IMR-90 (cell line): ENCODE data around the gene HES7. TPM values are rescaled to one million over a fixed set of nuclear protein-coding genes. Genes with fewer than 3 reads are reported as not detected.

Source experiments
- ATAC-seq: fragments of 200-7000 bp; cut with Tn5 transposase; 2 replicates; pipeline ENCODE4 v1.9.1; 2020; ENCODE audit warnings: low read depth, mild to moderate bottlenecking, moderate library complexity
- BruUV-seq: library from RNA; stranded (reverse); fragments of 400-500 nt; replicated peaks from 2 replicates; lab custom pipeline; 2021; lab: Mats Ljungman, UMichigan
- CTCF ChIA-PET: fragments of 300-600 bp; formaldehyde crosslinking; extraction: SDS; loops from one replicate; lab custom pipeline; 2021; ENCODE audit warnings: antibody characterized with exemption; lab: Yijun Ruan, JAX
- POLR2A ChIA-PET: fragments of 300-600 bp; sonication (Branson Sonifier 250); formaldehyde crosslinking; loops from one replicate; lab custom pipeline; 2022; ENCODE audit warnings: antibody characterized with exemption; ENCODE audit not compliant: unreplicated experiment; lab: Charles Lee
- DNase-seq: peaks from one replicate; pipeline ENCODE4 v3.0.0; 2013
- H2AFZ ChIP-seq: replicated peaks from 2 replicates; pipeline ENCODE3; 2013; ENCODE audit warnings: low read length, mild to moderate bottlenecking; ENCODE audit not compliant: poor library complexity
- H2AK5ac ChIP-seq: 2 replicates; pipeline ENCODE4 v1.6.1; 2013; ENCODE audit warnings: low read depth, low read length, inconsistent platforms
- H2AK9ac ChIP-seq: replicated peaks from 2 replicates; pipeline ENCODE3; 2013; ENCODE audit warnings: mild to moderate bottlenecking, low read depth, low read length, moderate library complexity; ENCODE audit not compliant: poor library complexity
- H2BK120ac ChIP-seq: 2 replicates; pipeline ENCODE4 v1.6.1; 2013; ENCODE audit warnings: low read depth, low read length, inconsistent platforms
- H2BK15ac ChIP-seq: 3 replicates; pipeline ENCODE4 v1.6.1; 2013; ENCODE audit warnings: low read depth, low read length, inconsistent platforms
- H2BK20ac ChIP-seq: 2 replicates; pipeline ENCODE4 v1.6.1; 2013; ENCODE audit warnings: low read depth, mild to moderate bottlenecking, inconsistent platforms, low read length, moderate library complexity
- H2BK5ac ChIP-seq: 2 replicates; pipeline ENCODE4 v1.6.1; 2013; ENCODE audit warnings: mild to moderate bottlenecking, low read depth, low read length, inconsistent platforms; ENCODE audit not compliant: poor library complexity, severe bottlenecking
- H3K14ac ChIP-seq: replicated peaks from 2 replicates; pipeline ENCODE4 v1.6.1; 2013; ENCODE audit warnings: low read depth, low read length, inconsistent platforms
- H3K18ac ChIP-seq: 2 replicates; pipeline ENCODE4 v1.6.1; 2013; ENCODE audit warnings: low read depth, low read length, control low read depth
- H3K23ac ChIP-seq: 2 replicates; pipeline ENCODE4 v1.6.1; 2013; ENCODE audit warnings: low read depth, low read length, inconsistent platforms
- H3K27ac ChIP-seq: 2 replicates; pipeline ENCODE4 v1.5.1; 2013; ENCODE audit warnings: mild to moderate bottlenecking, control low read depth, low read length; ENCODE audit not compliant: insufficient read depth
- H3K27me3 ChIP-seq: 2 replicates; pipeline ENCODE4 v1.6.1; 2013; ENCODE audit warnings: low read length; ENCODE audit not compliant: control insufficient read depth, insufficient read depth
- H3K36me3 ChIP-seq: 2 replicates; pipeline ENCODE4 v1.6.1; 2013; ENCODE audit warnings: low read length, mixed read lengths; ENCODE audit not compliant: control insufficient read depth, insufficient read depth
- H3K4ac ChIP-seq: 2 replicates; pipeline ENCODE4 v1.6.1; 2013; ENCODE audit warnings: low read depth, low read length, inconsistent platforms
- H3K4me1 ChIP-seq: 2 replicates; pipeline ENCODE4 v1.6.1; 2013; ENCODE audit warnings: low read length, mixed read lengths; ENCODE audit not compliant: control insufficient read depth, insufficient read depth
- H3K4me2 ChIP-seq: 2 replicates; pipeline ENCODE4 v1.6.1; 2013; ENCODE audit warnings: low read depth, mild to moderate bottlenecking, control low read depth, low read length, moderate library complexity
- H3K4me3 ChIP-seq: 2 replicates; pipeline ENCODE4 v1.5.1; 2013; ENCODE audit warnings: low read depth, mild to moderate bottlenecking, control low read depth, low read length, moderate library complexity; ENCODE audit not compliant: insufficient read depth
- H3K56ac ChIP-seq: 2 replicates; pipeline ENCODE4 v1.6.1; 2013; ENCODE audit warnings: low read length, inconsistent platforms; ENCODE audit not compliant: insufficient read depth; ENCODE audit errors: extremely low read depth
- H3K79me1 ChIP-seq, 2 experiments: 2 replicates each; pipeline ENCODE4 v1.6.1; 2013; ENCODE audit warnings: low read length in 2 of 2, inconsistent platforms in 1 of 2, low read depth in 1 of 2
- H3K9ac ChIP-seq: 2 replicates; pipeline ENCODE4 v1.6.1; 2013; ENCODE audit warnings: low read depth, low read length, control low read depth
- H3K9me1 ChIP-seq: 2 replicates; pipeline ENCODE4 v1.6.1; 2013; ENCODE audit warnings: low read length, inconsistent platforms; ENCODE audit not compliant: insufficient read depth
- H3K9me3 ChIP-seq: 2 replicates; pipeline ENCODE4 v1.6.1; 2013; ENCODE audit warnings: low read length; ENCODE audit not compliant: control insufficient read depth, insufficient read depth
- H4K20me1 ChIP-seq: 2 replicates; pipeline ENCODE4 v1.6.1; 2013; ENCODE audit warnings: low read length, inconsistent platforms; ENCODE audit not compliant: insufficient read depth
- H4K5ac ChIP-seq: 2 replicates; pipeline ENCODE4 v1.6.1; 2013; ENCODE audit warnings: mild to moderate bottlenecking, low read depth, low read length, control low read depth
- H4K8ac ChIP-seq, 2 experiments: 2 replicates each; pipeline ENCODE4 v1.6.1; 2013; ENCODE audit warnings: low read depth in 2 of 2, low read length in 2 of 2, control low read depth in 1 of 2, inconsistent platforms in 1 of 2
- H4K91ac ChIP-seq: 2 replicates; pipeline ENCODE4 v1.6.1; 2013; ENCODE audit warnings: low read depth, low read length, inconsistent platforms; ENCODE audit not compliant: insufficient read depth
- BHLHE40 ChIP-seq: fragments of 150-350 bp; IDR thresholded peaks from 2 replicates; pipeline ENCODE4 v1.6.1; 2016; ENCODE audit warnings: mild to moderate bottlenecking, low read depth, low read length
- CEBPB ChIP-seq: IDR thresholded peaks from 2 replicates; pipeline ENCODE4 v1.6.1; 2012; ENCODE audit warnings: low read depth, low read length, improper control_type of control experiment
- CHD1 ChIP-seq: IDR thresholded peaks from 2 replicates; pipeline ENCODE4 v1.6.1; 2012; ENCODE audit warnings: low read depth, low read length, improper control_type of control experiment
- CTCF ChIP-seq: conservative IDR thresholded peaks from 2 replicates; pipeline ENCODE4 v1.5.1; 2012; ENCODE audit warnings: mild to moderate bottlenecking, low read depth, low read length, improper control_type of control experiment
- FOS ChIP-seq: fragments of 150-350 bp; IDR thresholded peaks from 2 replicates; pipeline ENCODE4 v1.6.1; 2016; ENCODE audit warnings: low read depth, low read length
- MAFK ChIP-seq: IDR thresholded peaks from 2 replicates; pipeline ENCODE4 v1.6.1; 2012; ENCODE audit warnings: low read depth, low read length, improper control_type of control experiment
- MAZ ChIP-seq: IDR thresholded peaks from 2 replicates; pipeline ENCODE4 v1.6.1; 2012; ENCODE audit warnings: low read depth, mild to moderate bottlenecking, low read length, improper control_type of control experiment, moderate library complexity, borderline replicate concordance
- MXI1 ChIP-seq: IDR thresholded peaks from 2 replicates; pipeline ENCODE4 v1.6.1; 2012; ENCODE audit warnings: low read depth, mild to moderate bottlenecking, low read length, moderate library complexity, borderline replicate concordance
- POLR2A ChIP-seq: IDR thresholded peaks from 2 replicates; pipeline ENCODE4 v1.6.1; 2012; ENCODE audit warnings: mild to moderate bottlenecking, low read depth, low read length
- RAD21 ChIP-seq: IDR thresholded peaks from 2 replicates; pipeline ENCODE4 v1.6.1; 2012; ENCODE audit warnings: low read length, improper control_type of control experiment
- RCOR1 ChIP-seq: IDR thresholded peaks from 2 replicates; pipeline ENCODE4 v1.6.1; 2012; ENCODE audit warnings: mild to moderate bottlenecking, low read length, improper control_type of control experiment; ENCODE audit not compliant: insufficient replicate concordance
- RFX5 ChIP-seq: IDR thresholded peaks from 2 replicates; pipeline ENCODE4 v1.8.0; 2012; ENCODE audit warnings: low read depth, mild to moderate bottlenecking, low read length, moderate library complexity
- SMC3 ChIP-seq: fragments of 150-350 bp; IDR thresholded peaks from 2 replicates; pipeline ENCODE4 v1.6.1; 2016; ENCODE audit warnings: low read depth, mild to moderate bottlenecking, antibody characterized with exemption, low read length, moderate library complexity
- USF2 ChIP-seq: fragments of 150-350 bp; IDR thresholded peaks from 2 replicates; pipeline ENCODE4 v1.6.1; 2017; ENCODE audit warnings: mild to moderate bottlenecking, antibody characterized with exemption, low read length, low read depth
- WGBS, 2 experiments: methylation state at CpG; one replicate each; pipeline versions ENCODE4 v1.1.5 to v1.1.7; 2013; ENCODE audit warnings: missing lambda C conversion rate in 2 of 2; ENCODE audit not compliant: insufficient read length in 1 of 2; ENCODE audit errors: extremely low coverage in 2 of 2; 5-methylcytosine and 5-hydroxymethylcytosine counted together
- dilution Hi-C: fragments of 300-500 bp; cut with HindIII; formaldehyde crosslinking; loops from one replicate; pipeline ENCODE4 v1.14.3; 2018; ENCODE audit warnings: low sequenced_read_pairs; ENCODE audit not compliant: unreplicated experiment
- in situ Hi-C: fragments of 300-500 bp; cut with MboI; formaldehyde crosslinking; loops from 3 replicates; pipeline ENCODE4 v1.14.3; 2019; ENCODE audit warnings: low sequenced_read_pairs, inconsistent platforms, mixed read lengths
- intact Hi-C: fragments of 100-400 bp; cut with micrococcal nuclease; formaldehyde crosslinking; loops from 2 replicates; pipeline ENCODE4 v1.10.0; 2022
- polyA plus RNA-seq, 3 experiments: library from polyadenylated mRNA; depleted of rRNA; stranded (reverse); fragments of >200 nt; gene quantifications; 2 replicates each; pipeline ENCODE4 v1.2.3, GENCODE V29; 2012; ENCODE audit warnings: low replicate concordance in 1 of 3
- total RNA-seq: library from RNA; depleted of rRNA; stranded (reverse); fragments of >200 nt; gene quantifications from 2 replicates; pipeline ENCODE4 v1.2.3, GENCODE V29; 2012

The HES7 gene
- total and polyA plus RNA-seq, 2 of the 4 experiments (the other 2 are of a cell fraction) = 0.43 TPM; not detected in 1

- no peak overlapping the region for H3K9ac ChIP-seq
- no peak overlapping the region for H3K4me3 ChIP-seq
- H3K27me3 ChIP-seq = no peaks in the 10 kb centered on the region
- DNase-seq (no peak), ATAC-seq (no peak)
- H3K36me3 ChIP-seq = peaks cover 41% of the 10 kb centered on the region
- peaks cover 10% of the 10 kb centered on the region for H3K9me1 ChIP-seq
- H3K23ac ChIP-seq = no peak overlapping the region
- 91% methylated on average over 7 of the region's 11 CpGs; no CpG with 5 or more reads in 1 of the 2 experiments for WGBS, 2 experiments
- ChIA-PET POLR2A (no interaction called here), CTCF (interaction anchor here (0.6 kb wide), 1 partner anchor 9 kb away, joined by 3 read pairs; no protein-coding TSS in a partner anchor)
- H2BK120ac ChIP-seq = no peak overlapping the region
- no peaks in the 10 kb centered on the region for H3K79me1 ChIP-seq
- H4K8ac ChIP-seq = no peak overlapping the region
- H3K18ac ChIP-seq = no peak overlapping the region
- no peak overlapping the region for H2BK20ac ChIP-seq
- H2AFZ ChIP-seq = no peak overlapping the region
- no peak overlapping the region for H4K91ac ChIP-seq
- H2AK9ac ChIP-seq = no peak overlapping the region
- H4K5ac ChIP-seq = no peak overlapping the region
- H3K56ac ChIP-seq = no peak overlapping the region
- H2BK15ac ChIP-seq = no peak overlapping the region
- peaks cover 8% of the 10 kb centered on the region for H4K20me1 ChIP-seq
- H3K27ac ChIP-seq = no peak overlapping the region
- no peaks in the 10 kb centered on the region for H3K9me3 ChIP-seq
- no peak overlapping the region for H3K4ac ChIP-seq
- no TSS peak for BruUV-seq
- no peak overlapping the region for H2AK5ac ChIP-seq
- H3K14ac ChIP-seq = no peak overlapping the region
- dilution Hi-C loops = no loop called here
- in situ Hi-C loops = no loop called here
- peaks cover 2% of the 10 kb centered on the region; the same call in 1 of the 2 replicates for H3K4me1 ChIP-seq
- no peak overlapping the region for H2BK5ac ChIP-seq
- intact Hi-C loops = no loop called here
- H3K4me2 ChIP-seq = no peak overlapping the region
- TF ChIP-seq BHLHE40 = no peak
- TF ChIP-seq USF2 = no peak
- no peak for TF ChIP-seq MAFK
- no peak for TF ChIP-seq MXI1
- TF ChIP-seq CEBPB = no peak
- no peak for TF ChIP-seq RFX5
- no peak for TF ChIP-seq RAD21
- no peak for TF ChIP-seq SMC3
- no peak for TF ChIP-seq RCOR1
- TF ChIP-seq CHD1 = no peak
- TF ChIP-seq CTCF = no peak
- no peak for TF ChIP-seq POLR2A
- TF ChIP-seq FOS = no peak
- no peak for TF ChIP-seq MAZ
Observed at GRCh38 chr17:8141741-8142140, 17.8 kb upstream of the HES7 start.
